Stimulated activated naive CD8-positive, alpha-beta T cell treated with anti-CD3 and anti-CD28 coated beads, Interleukin-15, amount 100 ng/mL, for 72 hours (primary cell): Measurements from ENCODE around the gene ALDH1A3.
A peak's percentile ranks its signal among the peaks of the same experiment; 100 is the strongest.
"Not testable (repeated sequence)": the region's sequence is repeated elsewhere in the genome, so short reads cannot be mapped to it uniquely, and the experiment has no call there.

Experiments
- ATAC-seq: fragments of 150-1000 bp; cut with Tn5 transposase; 2 replicates; pipeline ENCODE4 v1.10.0; 2021; ENCODE audit warnings: mild to moderate bottlenecking, moderate library complexity
- DNase-seq, 2 donors: peaks; one replicate each; pipeline ENCODE4 v3.0.0; 2021 to 2022
- H3K27ac Mint-ChIP-seq, 2 donors: one replicate each; pipeline ENCODE4 v1.8.0; 2022; ENCODE audit warnings: mild to moderate bottlenecking in 2 of 2, mixed read lengths in 2 of 2, moderate library complexity in 2 of 2
- H3K27me3 Mint-ChIP-seq: one replicate; pipeline ENCODE4 v1.8.0; 2022; ENCODE audit warnings: mixed read lengths
- H3K4me1 Mint-ChIP-seq: one replicate; pipeline ENCODE4 v1.8.0; 2022; ENCODE audit warnings: mild to moderate bottlenecking, mixed read lengths
- H3K4me3 Mint-ChIP-seq, 2 donors: one replicate each; pipeline ENCODE4 v1.8.0; 2022; ENCODE audit warnings: mild to moderate bottlenecking in 2 of 2, mixed read lengths in 2 of 2, moderate library complexity in 1 of 2
- H3K9me3 Mint-ChIP-seq, 2 donors: one replicate each; pipeline ENCODE4 v1.8.0; 2022; ENCODE audit warnings: mixed read lengths in 2 of 2

Gene ALDH1A3

GRCh38 chr15:100851428-100852015 lies 28.1 kb upstream of the ALDH1A3 start:
- H3K27ac Mint-ChIP-seq, ATAC-seq, H3K9me3 Mint-ChIP-seq, H3K4me3 Mint-ChIP-seq, DNase-seq: not testable (repeated sequence)
- peaks cover 34% of the 10 kb centered on the region for H3K27me3 Mint-ChIP-seq
- H3K4me1 Mint-ChIP-seq, result peaks cover 12% of the 10 kb centered on the region

- ATAC-seq (no peak), DNase-seq (no peak)
- Mint-ChIP-seq H3K9me3 (no peaks in the 10 kb centered on the region), H3K4me3 (no peak overlapping the region), H3K27me3 (peaks cover 24% of the 10 kb centered on the region), H3K27ac (no peak overlapping the region), H3K4me1 (peaks cover 12% of the 10 kb centered on the region)
These were observed 27.0 kb upstream of the ALDH1A3 start for GRCh38 chr15:100852630-100853029.

- Mint-ChIP-seq H3K9me3 (no peaks in the 10 kb centered on the region), H3K27ac (no peak overlapping the region)
- DNase-seq, result no peak
These were observed 25.8 kb upstream of the ALDH1A3 start for GRCh38 chr15:100853676-100854440.

GRCh38 chr15:100856867-100857266 lies 22.8 kb upstream of the ALDH1A3 start:
- Mint-ChIP-seq H3K4me3 (no peak overlapping the region), H3K4me1 (no peaks in the 10 kb centered on the region), H3K9me3 (peaks cover 0 to 13% of the 10 kb centered on the region in 2 donors), H3K27me3 (no peaks in the 10 kb centered on the region), H3K27ac (no peak overlapping the region)
- DNase-seq (no peak), ATAC-seq (no peak)

More at GRCh38 chr15:100853676-100854440, 25.8 kb upstream of the ALDH1A3 start:
- Mint-ChIP-seq H3K4me1 (peaks cover 8% of the 10 kb centered on the region), H3K27me3 (peaks cover 15% of the 10 kb centered on the region), H3K4me3 (no peak overlapping the region)
- no peak for ATAC-seq

GRCh38 chr15:100858294-100858693 lies 21.3 kb upstream of the ALDH1A3 start:
- Mint-ChIP-seq H3K4me3 (no peak overlapping the region), H3K9me3 (peaks cover 0 to 13% of the 10 kb centered on the region in 2 donors), H3K27me3 (no peaks in the 10 kb centered on the region), H3K27ac (no peak overlapping the region), H3K4me1 (no peaks in the 10 kb centered on the region)
- no peak for DNase-seq
- no peak for ATAC-seq

GRCh38 chr15:100859970-100860828 lies 19.4 kb upstream of the ALDH1A3 start:
- no peak for ATAC-seq
- Mint-ChIP-seq H3K4me3 (no peak overlapping the region), H3K27ac (no peak overlapping the region)

GRCh38 chr15:100860829-100861510 lies 18.7 kb upstream of the ALDH1A3 start:
- ATAC-seq (no peak), DNase-seq (no peak)
- H3K4me1 Mint-ChIP-seq, result no peaks in the 10 kb centered on the region
- no peak overlapping the region for H3K4me3 Mint-ChIP-seq
- no peak overlapping the region for H3K27ac Mint-ChIP-seq
- H3K9me3 Mint-ChIP-seq, result peaks cover 0 to 13% of the 10 kb centered on the region in 2 donors
- H3K27me3 Mint-ChIP-seq, result peaks cover 21% of the 10 kb centered on the region

More at GRCh38 chr15:100859970-100860828, 19.4 kb upstream of the ALDH1A3 start:
- H3K9me3 Mint-ChIP-seq, result peaks cover 0 to 13% of the 10 kb centered on the region in 2 donors
- peaks cover 16% of the 10 kb centered on the region for H3K27me3 Mint-ChIP-seq
- H3K4me1 Mint-ChIP-seq, result no peaks in the 10 kb centered on the region
- no peak for DNase-seq

GRCh38 chr15:100861511-100861991 lies 18.1 kb upstream of the ALDH1A3 start:
- H3K4me1 Mint-ChIP-seq, result no peaks in the 10 kb centered on the region
- no peak overlapping the region for H3K27ac Mint-ChIP-seq
- peaks cover 26% of the 10 kb centered on the region for H3K27me3 Mint-ChIP-seq
- H3K9me3 Mint-ChIP-seq, result peaks cover 0 to 13% of the 10 kb centered on the region in 2 donors
- DNase-seq, result no peak
- H3K4me3 Mint-ChIP-seq, result no peak overlapping the region
- no peak for ATAC-seq

- no peak overlapping the region for H3K27ac Mint-ChIP-seq
- ATAC-seq (no peak), DNase-seq (no peak)
- peaks cover 30% of the 10 kb centered on the region for H3K27me3 Mint-ChIP-seq
- H3K4me3 Mint-ChIP-seq, result no peak overlapping the region
- no peaks in the 10 kb centered on the region for H3K4me1 Mint-ChIP-seq
- H3K9me3 Mint-ChIP-seq, result peaks cover 0 to 13% of the 10 kb centered on the region in 2 donors
These were observed 17.5 kb upstream of the ALDH1A3 start for GRCh38 chr15:100862162-100862561.

- no peak overlapping the region for H3K4me3 Mint-ChIP-seq
- no peak overlapping the region for H3K27ac Mint-ChIP-seq
- peaks cover 0 to 13% of the 10 kb centered on the region in 2 donors for H3K9me3 Mint-ChIP-seq
- no peaks in the 10 kb centered on the region for H3K4me1 Mint-ChIP-seq
- H3K27me3 Mint-ChIP-seq, result peaks cover 30% of the 10 kb centered on the region
- ATAC-seq, result no peak
- DNase-seq, result no peak
These were observed 16.4 kb upstream of the ALDH1A3 start for GRCh38 chr15:100863075-100863795.

GRCh38 chr15:100863796-100864267 lies 15.8 kb upstream of the ALDH1A3 start:
- Mint-ChIP-seq H3K4me1 (no peaks in the 10 kb centered on the region), H3K27ac (no peak overlapping the region), H3K27me3 (peaks cover 33% of the 10 kb centered on the region), H3K9me3 (peaks cover 0 to 17% of the 10 kb centered on the region in 2 donors), H3K4me3 (no peak overlapping the region)
- no peak for DNase-seq
- no peak for ATAC-seq

GRCh38 chr15:100866386-100867330 lies 13.0 kb upstream of the ALDH1A3 start:
- ATAC-seq, result no peak
- no peaks in the 10 kb centered on the region for H3K4me1 Mint-ChIP-seq
- peak overlapping the region in 1 of 2 donors; percentile 39 for H3K27ac Mint-ChIP-seq
- H3K27me3 Mint-ChIP-seq, result peaks cover 37% of the 10 kb centered on the region
- peaks cover 0 to 14% of the 10 kb centered on the region in 2 donors for H3K9me3 Mint-ChIP-seq
- no peak for DNase-seq
- no peak overlapping the region for H3K4me3 Mint-ChIP-seq

- no peak overlapping the region for H3K27ac Mint-ChIP-seq
- no peaks in the 10 kb centered on the region for H3K4me1 Mint-ChIP-seq
- DNase-seq (no peak), ATAC-seq (no peak)
- H3K4me3 Mint-ChIP-seq, result no peak overlapping the region
- peaks cover 37% of the 10 kb centered on the region for H3K27me3 Mint-ChIP-seq
- peaks cover 0 to 14% of the 10 kb centered on the region in 2 donors for H3K9me3 Mint-ChIP-seq
These were observed 12.2 kb upstream of the ALDH1A3 start for GRCh38 chr15:100867433-100867832.
